ENCODE results near the gene KRTDAP. TPM values are rescaled to one million over a fixed set of nuclear protein-coding genes. Genes with fewer than 3 reads are reported as not detected.
"Not testable (repeated sequence)": the region's sequence is repeated elsewhere in the genome, so short reads cannot be mapped to it uniquely, and the experiment has no call there.

The KRTDAP gene
- total RNA-seq, 3 donors from 2014 or later: not detected

DNA sequence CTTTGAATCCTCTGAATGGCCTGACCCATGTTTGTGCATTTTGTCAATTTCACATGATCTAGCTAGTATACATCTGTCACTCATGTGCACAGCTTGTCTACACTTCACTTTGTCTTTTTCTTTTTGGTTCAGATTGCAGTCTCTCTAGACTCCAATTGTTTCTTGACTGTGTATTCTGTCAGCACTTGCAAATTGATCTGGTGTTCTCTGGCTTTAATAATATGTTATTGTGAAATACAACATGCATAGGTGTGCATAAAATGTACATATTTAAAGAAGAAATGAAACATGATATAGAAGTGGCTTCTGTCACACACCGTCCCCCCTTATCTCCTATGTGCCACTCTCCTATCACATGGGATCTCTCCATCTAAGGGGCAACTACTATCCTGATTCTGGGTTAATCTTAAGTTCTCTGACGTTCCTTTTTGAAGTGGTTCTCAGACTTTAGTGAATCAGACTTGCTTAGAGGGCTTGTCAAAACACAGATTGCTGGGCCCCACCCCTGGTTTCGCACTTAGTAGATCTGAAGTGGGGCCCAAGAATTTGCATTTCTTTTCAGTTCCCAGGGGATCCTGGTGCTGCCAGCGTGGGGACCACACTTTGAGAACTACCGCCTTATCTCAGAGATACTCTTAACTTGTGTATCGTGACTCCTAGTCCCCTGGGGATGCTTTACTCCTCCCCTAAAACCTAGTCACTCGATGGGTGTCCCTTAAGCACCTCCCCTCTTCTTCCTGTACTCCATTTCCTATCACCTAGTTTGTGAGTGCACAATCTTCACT is 5.8 kb downstream of the KRTDAP start:
- DNase-seq: no peak
- Mint-ChIP-seq H3K27me3 (ENCODE audit: low read depth) (no peaks in the 10 kb centered on the region), H3K4me3 (no peak overlapping the region), H3K4me1 (ENCODE audit: low read depth) (peaks cover 8% of the 10 kb centered on the region), H3K36me3 (ENCODE audit: insufficient read depth) (no peaks in the 10 kb centered on the region), H3K9me3 (no peaks in the 10 kb centered on the region)
- peak; percentile 37 to 41 for ATAC-seq

DNA sequence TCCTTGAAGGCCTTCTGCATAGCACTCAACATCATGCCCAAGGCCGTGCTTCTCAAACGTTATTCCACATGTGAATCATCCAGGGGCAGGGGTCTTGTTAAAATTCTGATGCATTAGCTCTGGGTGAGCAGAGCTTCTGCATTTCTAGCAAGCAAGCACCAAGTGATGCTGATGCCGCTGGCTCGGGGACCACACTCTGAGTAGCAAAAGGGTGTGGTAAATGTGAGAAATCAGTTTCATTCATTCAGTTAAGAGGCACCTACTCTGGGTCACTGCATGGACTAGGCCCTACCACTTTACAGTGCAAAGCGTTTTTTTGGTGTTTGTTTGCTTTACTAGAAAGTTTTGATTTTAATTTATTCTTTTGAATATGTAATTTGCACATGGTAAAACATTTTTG is 7.2 kb downstream of the KRTDAP start:
- no peaks in the 10 kb centered on the region for H3K36me3 Mint-ChIP-seq (ENCODE audit: insufficient read depth)
- H3K4me1 Mint-ChIP-seq (ENCODE audit: low read depth): peaks cover 8% of the 10 kb centered on the region
- H3K4me3 Mint-ChIP-seq: no peak overlapping the region
- H3K27me3 Mint-ChIP-seq (ENCODE audit: low read depth): no peaks in the 10 kb centered on the region
- ATAC-seq: no peak
- H3K9me3 Mint-ChIP-seq: no peaks in the 10 kb centered on the region
- DNase-seq: no peak

DNA sequence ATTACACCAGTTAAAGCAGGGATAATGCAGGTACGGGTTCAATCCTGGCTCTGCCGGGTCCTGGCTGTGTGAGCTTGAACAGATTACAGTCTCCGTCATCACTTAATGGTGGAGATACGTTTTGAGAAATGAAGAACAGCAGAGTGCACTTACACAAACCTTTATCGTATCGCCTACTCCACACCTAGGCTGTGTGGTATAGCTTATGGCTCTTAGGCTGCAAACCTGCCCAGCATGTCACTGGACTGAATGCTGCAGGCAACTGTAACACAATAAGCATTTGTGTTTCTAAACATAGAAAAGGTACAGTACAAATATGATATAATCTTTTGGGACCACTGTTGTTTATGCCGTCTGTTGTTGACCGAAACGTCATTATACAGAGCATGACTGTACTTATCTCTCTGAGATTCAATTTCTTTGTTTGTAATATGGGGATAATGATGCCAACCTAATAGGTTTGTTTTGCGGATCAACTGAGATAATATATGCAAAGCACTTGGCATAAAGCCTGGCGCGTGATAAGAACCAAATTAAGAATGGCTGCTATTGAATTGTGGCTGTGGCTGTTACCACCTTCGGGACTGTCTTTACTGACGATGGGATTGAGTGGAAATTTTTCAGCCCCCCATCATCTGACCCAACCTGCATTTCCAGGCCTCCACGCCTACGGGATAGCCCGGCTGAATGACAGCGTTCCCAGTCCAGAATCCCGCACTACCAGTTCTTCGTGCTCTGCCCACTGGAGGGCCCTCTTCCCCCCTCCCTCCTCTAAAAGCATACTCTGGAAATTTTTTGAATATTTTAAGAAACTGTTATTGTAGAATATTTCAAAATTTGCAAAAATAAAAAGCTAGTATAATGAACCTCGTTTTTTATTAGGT is 11.2 kb downstream of the KRTDAP start:
- Mint-ChIP-seq H3K9me3 (no peaks in the 10 kb centered on the region), H3K4me3 (no peak overlapping the region), H3K36me3 (ENCODE audit: insufficient read depth) (no peaks in the 10 kb centered on the region), H3K4me1 (ENCODE audit: low read depth) (no peaks in the 10 kb centered on the region), H3K27me3 (ENCODE audit: low read depth) (no peaks in the 10 kb centered on the region)
- DNase-seq (no peak), ATAC-seq (no peak)

DNA sequence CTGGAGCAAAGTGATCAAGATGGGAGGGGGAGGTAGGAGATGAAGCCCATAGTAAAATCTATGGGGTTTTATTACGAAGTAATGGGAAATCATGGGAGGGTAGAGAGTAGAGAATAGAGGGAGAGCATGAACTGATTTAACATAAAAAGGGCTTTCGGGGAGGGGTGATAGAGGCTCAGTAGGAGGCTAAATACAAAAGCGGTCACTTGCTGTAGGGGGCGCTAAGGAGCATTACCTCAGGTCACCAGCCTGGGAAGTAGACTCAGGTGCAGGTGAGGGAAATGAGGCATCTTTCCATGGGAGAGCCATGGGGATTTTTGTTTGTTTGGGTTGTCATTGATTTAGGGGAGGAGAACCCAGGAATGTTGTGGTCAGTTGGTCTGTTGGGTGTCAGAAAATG is 14.1 kb downstream of the KRTDAP start:
- no peak overlapping the region for H3K4me3 Mint-ChIP-seq
- H3K9me3 Mint-ChIP-seq: no peaks in the 10 kb centered on the region
- H3K27me3 Mint-ChIP-seq (ENCODE audit: low read depth): no peaks in the 10 kb centered on the region
- H3K36me3 Mint-ChIP-seq (ENCODE audit: insufficient read depth): no peaks in the 10 kb centered on the region
- no peak for ATAC-seq
- no peaks in the 10 kb centered on the region for H3K4me1 Mint-ChIP-seq (ENCODE audit: low read depth)
- DNase-seq: no peak

DNA sequence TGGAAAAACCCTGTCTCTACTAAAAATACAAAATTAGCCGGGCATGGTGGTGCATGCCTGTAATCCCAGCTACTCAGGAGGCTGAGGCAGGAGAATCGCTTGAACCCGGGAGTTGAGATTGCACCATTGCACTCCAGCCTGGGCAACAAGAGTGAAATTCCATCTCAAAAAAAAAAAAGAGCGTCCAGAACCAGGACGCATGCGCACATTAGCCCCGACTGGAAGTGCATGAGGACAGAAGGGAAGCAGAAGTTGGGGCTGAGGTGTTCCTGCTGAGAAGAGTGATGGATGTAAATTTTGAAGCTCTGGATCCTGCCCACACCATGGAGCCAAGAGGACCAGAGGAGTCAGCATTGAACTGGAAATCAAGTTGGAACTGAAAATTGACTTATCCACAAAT is 15.7 kb downstream of the KRTDAP start:
- DNase-seq; H3K27me3 Mint-ChIP-seq (ENCODE audit: low read depth); H3K36me3 Mint-ChIP-seq (ENCODE audit: insufficient read depth); ATAC-seq; H3K4me3 Mint-ChIP-seq; H3K9me3 Mint-ChIP-seq; H3K4me1 Mint-ChIP-seq (ENCODE audit: low read depth): not testable (repeated sequence)

DNA sequence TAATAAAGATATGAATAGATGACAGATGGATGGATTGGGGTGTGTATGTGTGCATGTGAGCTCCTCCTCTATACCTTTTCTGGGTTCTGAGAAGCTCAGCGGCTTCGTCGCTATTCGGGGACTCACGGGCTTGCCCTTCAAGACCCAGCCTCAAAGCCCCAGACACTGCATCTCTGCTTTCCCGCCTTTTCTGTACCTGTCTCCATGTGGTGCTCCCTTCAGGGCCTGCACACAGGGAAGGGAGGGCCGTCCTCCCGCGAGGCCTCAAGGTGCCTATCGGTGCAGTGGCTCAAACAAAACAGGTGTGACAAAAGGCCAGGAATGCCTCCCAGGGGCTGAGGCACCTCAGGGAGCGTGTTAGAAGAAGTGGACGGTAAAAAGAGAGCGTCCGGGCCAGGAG is 16.2 kb downstream of the KRTDAP start:
- no peaks in the 10 kb centered on the region for H3K27me3 Mint-ChIP-seq (ENCODE audit: low read depth)
- H3K36me3 Mint-ChIP-seq (ENCODE audit: insufficient read depth): no peaks in the 10 kb centered on the region
- H3K4me3 Mint-ChIP-seq: no peak overlapping the region
- H3K4me1 Mint-ChIP-seq (ENCODE audit: low read depth): no peaks in the 10 kb centered on the region
- ATAC-seq (no peak), DNase-seq (no peak)
- no peaks in the 10 kb centered on the region for H3K9me3 Mint-ChIP-seq

DNA sequence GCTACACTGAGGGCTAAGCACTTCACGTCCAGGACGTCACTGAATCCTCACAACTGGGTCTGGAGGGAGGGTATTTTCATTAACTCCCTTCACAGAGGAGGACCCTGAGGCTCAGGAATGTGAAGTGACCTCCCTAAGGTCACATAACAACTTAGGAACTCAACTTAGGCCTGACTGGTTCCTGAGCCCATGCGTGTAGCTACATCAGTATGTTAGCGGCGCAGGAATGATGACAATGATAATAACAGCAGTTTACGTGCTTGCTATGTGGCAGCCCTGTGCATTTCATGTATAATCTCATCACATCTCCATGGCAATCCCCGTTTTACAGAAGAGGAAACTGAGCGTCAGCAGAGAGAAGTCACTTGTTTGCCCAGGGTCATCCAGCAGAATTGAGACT is 18.3 kb downstream of the KRTDAP start:
- no peaks in the 10 kb centered on the region for H3K36me3 Mint-ChIP-seq (ENCODE audit: insufficient read depth)
- no peak overlapping the region for H3K4me3 Mint-ChIP-seq
- DNase-seq (no peak), ATAC-seq (no peak)
- no peaks in the 10 kb centered on the region for H3K27me3 Mint-ChIP-seq (ENCODE audit: low read depth)
- no peaks in the 10 kb centered on the region for H3K4me1 Mint-ChIP-seq (ENCODE audit: low read depth)
- no peaks in the 10 kb centered on the region for H3K9me3 Mint-ChIP-seq

DNA sequence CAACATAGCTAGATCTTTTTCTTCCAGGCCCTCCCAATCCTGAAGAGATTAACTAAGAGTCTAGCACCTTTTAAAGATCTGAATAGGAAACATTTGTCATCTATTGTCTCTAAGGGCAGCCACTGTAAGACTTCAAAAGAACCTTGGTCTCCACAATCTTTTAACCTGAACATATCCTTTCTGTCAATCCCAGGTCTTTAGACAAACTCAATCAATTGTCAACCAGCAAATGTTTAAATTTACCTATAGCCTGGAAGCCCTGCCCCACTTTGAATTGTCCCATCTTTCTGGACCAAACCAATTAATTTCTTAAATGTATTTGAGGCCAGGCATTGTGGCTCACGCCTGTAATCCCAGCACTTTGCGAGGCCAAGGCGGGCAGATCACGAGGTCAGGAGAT is 19.2 kb downstream of the KRTDAP start:
- not testable (repeated sequence) for ATAC-seq; H3K9me3 Mint-ChIP-seq; DNase-seq; H3K27me3 Mint-ChIP-seq (ENCODE audit: low read depth); H3K36me3 Mint-ChIP-seq (ENCODE audit: insufficient read depth); H3K4me1 Mint-ChIP-seq (ENCODE audit: low read depth); H3K4me3 Mint-ChIP-seq

DNA sequence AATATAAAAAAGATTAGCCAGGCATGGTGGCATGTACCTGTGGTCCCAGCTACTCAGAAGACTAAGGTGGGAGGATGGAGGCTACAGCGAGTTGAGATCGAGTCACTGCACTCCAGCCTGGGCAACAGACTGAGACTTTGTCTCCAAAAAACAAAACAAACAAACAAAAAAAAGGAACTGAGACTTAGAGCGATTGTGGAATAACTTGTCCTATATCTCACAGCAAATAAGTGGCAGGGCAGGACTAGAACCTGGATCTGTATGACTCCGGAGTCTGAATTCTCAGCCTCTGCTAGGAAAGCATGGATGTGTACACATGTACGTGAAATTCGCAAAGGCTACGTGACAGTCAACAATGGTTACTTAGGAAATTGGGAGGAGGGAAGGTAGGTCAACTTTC is 20.1 kb downstream of the KRTDAP start:
- no peak for ATAC-seq
- no peaks in the 10 kb centered on the region for H3K36me3 Mint-ChIP-seq (ENCODE audit: insufficient read depth)
- no peak for DNase-seq

DNA sequence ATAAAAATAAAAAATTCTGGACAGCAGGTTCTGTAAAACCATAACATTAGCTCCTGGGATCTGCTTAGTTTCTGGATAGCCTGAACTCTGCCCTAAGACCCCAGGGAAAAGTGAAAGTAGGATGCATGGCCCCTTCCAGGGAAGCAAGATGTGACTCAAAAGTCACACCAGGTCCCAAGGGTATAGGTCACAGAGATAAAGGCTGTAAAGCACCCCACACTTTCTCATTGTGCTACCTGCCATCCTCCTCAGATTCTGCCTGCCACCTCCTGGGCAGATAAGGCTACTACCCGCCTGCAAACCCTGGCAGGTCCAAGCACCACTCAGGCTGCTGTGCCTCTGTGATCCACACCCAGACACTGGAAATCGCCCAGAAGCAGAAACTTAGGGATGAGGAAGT is 21.6 kb downstream of the KRTDAP start:
- H3K27me3 Mint-ChIP-seq (ENCODE audit: low read depth): no peaks in the 10 kb centered on the region
- H3K4me1 Mint-ChIP-seq (ENCODE audit: low read depth): peaks cover 11% of the 10 kb centered on the region
- peak; percentile 56 for DNase-seq
- no peaks in the 10 kb centered on the region for H3K9me3 Mint-ChIP-seq
- ATAC-seq: peak; percentile 93 to 95
- no peaks in the 10 kb centered on the region for H3K36me3 Mint-ChIP-seq (ENCODE audit: insufficient read depth)
- H3K4me3 Mint-ChIP-seq: no peak overlapping the region

More for the DNA sequence above, 20.1 kb downstream of the KRTDAP start:
- H3K27me3 Mint-ChIP-seq (ENCODE audit: low read depth): no peaks in the 10 kb centered on the region
- no peaks in the 10 kb centered on the region for H3K9me3 Mint-ChIP-seq
- peaks cover 2% of the 10 kb centered on the region for H3K4me1 Mint-ChIP-seq (ENCODE audit: low read depth)
- H3K4me3 Mint-ChIP-seq: no peak overlapping the region

DNA sequence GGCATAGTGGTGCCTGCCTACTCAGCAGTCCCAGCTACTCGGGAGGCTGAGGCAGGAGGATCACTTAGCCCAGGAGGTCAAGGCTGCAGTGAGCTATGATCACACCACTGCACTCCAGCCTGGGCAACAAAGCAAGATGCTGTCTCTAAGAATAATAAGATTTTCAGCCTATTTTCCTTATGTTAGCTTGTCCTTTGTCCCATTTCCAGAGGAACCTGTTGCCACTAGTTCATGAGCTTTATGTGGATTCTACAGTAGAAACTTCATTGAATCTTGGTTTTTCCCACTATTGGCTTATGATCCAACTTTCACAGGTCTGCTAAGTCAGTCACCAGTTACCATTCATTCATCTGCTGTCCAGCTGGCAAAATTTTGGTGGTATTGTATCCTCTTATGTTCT is 24.0 kb downstream of the KRTDAP start:
- Mint-ChIP-seq H3K4me3 (no peak overlapping the region), H3K4me1 (ENCODE audit: low read depth) (peaks cover 26% of the 10 kb centered on the region), H3K27me3 (ENCODE audit: low read depth) (no peaks in the 10 kb centered on the region), H3K36me3 (ENCODE audit: insufficient read depth) (no peaks in the 10 kb centered on the region), H3K9me3 (no peaks in the 10 kb centered on the region)
- DNase-seq (no peak), ATAC-seq (no peak)

DNA sequence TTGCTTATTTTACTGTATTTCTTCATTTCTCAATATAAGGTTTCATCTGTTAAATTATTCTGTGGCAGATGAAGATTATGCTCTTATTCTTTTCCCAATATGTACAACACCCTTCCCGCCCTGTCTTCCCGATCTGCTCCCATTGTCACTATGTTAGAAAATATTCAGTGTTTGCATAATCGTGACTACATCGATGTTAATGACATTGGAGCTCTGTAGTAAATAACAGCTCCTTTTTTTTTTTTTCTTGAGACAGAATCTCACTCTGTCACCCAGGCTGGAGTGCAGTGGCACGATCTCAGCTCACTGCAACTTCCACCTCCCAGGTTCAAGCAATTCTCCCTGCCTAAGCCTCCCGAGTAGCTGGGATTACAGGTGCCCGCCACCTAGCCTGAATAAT is 27.3 kb downstream of the KRTDAP start:
- ATAC-seq: peak in 1 of 2 donors; percentile 25
- H3K4me1 Mint-ChIP-seq (ENCODE audit: low read depth): peaks cover 40% of the 10 kb centered on the region
- H3K36me3 Mint-ChIP-seq (ENCODE audit: insufficient read depth); H3K27me3 Mint-ChIP-seq (ENCODE audit: low read depth); H3K9me3 Mint-ChIP-seq; DNase-seq: not testable (repeated sequence)
- peak overlapping the region; percentile 47 for H3K4me3 Mint-ChIP-seq

DNA sequence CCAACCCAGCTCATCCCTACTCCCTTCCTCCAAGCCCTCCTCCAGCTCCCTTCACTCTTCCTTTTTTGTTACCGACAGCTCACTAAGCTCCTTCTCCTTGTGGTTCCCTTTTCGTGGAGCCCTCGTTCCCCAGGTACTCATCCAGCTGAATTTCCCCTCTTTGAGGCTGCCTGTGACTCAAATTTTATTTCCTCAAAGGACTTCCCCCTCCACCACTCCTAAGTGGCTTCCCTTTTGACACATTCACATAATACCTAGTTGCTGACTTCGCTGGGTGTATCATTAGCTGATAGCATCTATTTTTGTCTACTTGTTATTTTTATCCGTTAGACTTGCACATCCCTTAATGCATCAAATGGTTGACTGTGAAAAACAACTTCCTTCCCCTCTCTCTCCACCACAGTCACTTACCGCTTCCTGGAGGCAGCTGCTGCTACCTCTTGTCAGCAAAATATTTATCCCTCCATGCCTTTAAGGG is 27.7 kb downstream of the KRTDAP start:
- ATAC-seq (peak; percentile 80 to 91), DNase-seq (no peak)
- Mint-ChIP-seq H3K36me3 (ENCODE audit: insufficient read depth) (no peaks in the 10 kb centered on the region), H3K4me1 (ENCODE audit: low read depth) (peaks cover 40% of the 10 kb centered on the region), H3K27me3 (ENCODE audit: low read depth) (no peaks in the 10 kb centered on the region), H3K4me3 (peak overlapping the region; percentile 47), H3K9me3 (no peaks in the 10 kb centered on the region)

DNA sequence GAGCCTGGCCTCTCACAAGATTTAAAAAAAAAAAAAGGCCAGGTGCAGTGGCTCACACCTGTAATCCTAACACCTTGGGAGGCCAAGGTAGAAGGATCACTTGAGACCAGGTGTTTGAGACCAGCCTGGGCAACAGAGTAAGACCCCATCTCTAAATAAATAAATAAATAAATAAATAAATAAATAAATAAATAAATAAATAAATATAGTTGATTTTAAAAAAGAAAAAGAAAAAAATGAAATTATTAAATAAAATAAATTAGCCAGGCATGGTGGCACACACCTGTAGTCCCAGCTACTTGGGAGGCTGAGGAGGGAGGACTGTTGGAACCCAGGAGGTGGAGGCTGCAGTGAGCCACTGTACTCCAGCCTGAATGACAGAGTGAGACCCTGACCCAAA is 28.5 kb downstream of the KRTDAP start:
- H3K4me1 Mint-ChIP-seq (ENCODE audit: low read depth): peaks cover 44% of the 10 kb centered on the region
- ATAC-seq; H3K4me3 Mint-ChIP-seq; DNase-seq; H3K27me3 Mint-ChIP-seq (ENCODE audit: low read depth); H3K36me3 Mint-ChIP-seq (ENCODE audit: insufficient read depth); H3K9me3 Mint-ChIP-seq: not testable (repeated sequence)

DNA sequence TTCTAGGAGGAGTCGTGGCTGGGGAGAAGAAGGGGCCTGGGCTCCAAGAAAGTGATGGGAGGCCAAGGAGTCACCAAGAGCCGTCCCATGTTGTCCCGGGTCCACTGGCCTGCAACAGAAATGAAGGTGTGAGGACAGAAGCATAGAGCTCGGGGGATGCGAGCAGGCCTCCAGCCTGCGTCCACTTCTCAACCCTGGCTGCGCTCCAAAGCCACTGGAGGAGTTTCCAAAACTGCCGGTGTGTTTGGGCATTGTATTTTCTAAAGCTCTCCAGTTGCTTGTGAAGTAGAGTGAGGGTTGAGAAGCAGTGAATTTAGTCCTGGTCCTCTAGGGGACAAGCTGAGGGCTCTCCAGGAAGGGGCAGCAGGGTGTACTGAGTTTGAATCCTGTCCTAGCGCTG is 29.2 kb downstream of the KRTDAP start:
- Mint-ChIP-seq H3K4me1 (ENCODE audit: low read depth) (peaks cover 45% of the 10 kb centered on the region), H3K4me3 (no peak overlapping the region), H3K36me3 (ENCODE audit: insufficient read depth) (no peaks in the 10 kb centered on the region), H3K9me3 (no peaks in the 10 kb centered on the region), H3K27me3 (ENCODE audit: low read depth) (no peaks in the 10 kb centered on the region)
- ATAC-seq (no peak), DNase-seq (no peak)

All from activated T-cell treated with anti-CD3 and anti-CD28 coated beads, Interleukin-2, amount 50 U/mL, for 4 hours (primary cell).